Nephron (organoid): ENCODE measurements around the gene BCL2L15.

Experiments
- H3K27ac Mint-ChIP-seq, 3 experiments: 2 replicates each; pipeline ENCODE4 v1.8.0; 2020; ENCODE audit warnings: mixed read lengths in 3 of 3, mild to moderate bottlenecking in 2 of 3, moderate library complexity in 1 of 3
- H3K27me3 Mint-ChIP-seq: 2 replicates; pipeline ENCODE4 v1.8.0; 2021; ENCODE audit warnings: low read depth, mild to moderate bottlenecking, moderate library complexity, mixed read lengths
- H3K36me3 Mint-ChIP-seq: 2 replicates; pipeline ENCODE4 v1.8.0; 2020; ENCODE audit warnings: low read depth, mixed read lengths
- H3K4me1 Mint-ChIP-seq: 2 replicates; pipeline ENCODE4 v1.8.0; 2020; ENCODE audit warnings: mixed read lengths
- H3K4me3 Mint-ChIP-seq, 3 experiments: 2 replicates each; pipeline ENCODE4 v1.8.0; 2020; ENCODE audit warnings: mild to moderate bottlenecking in 3 of 3, mixed read lengths in 3 of 3, moderate library complexity in 2 of 3
- H3K9me3 Mint-ChIP-seq: 2 replicates; pipeline ENCODE4 v1.8.0; 2020; ENCODE audit warnings: mixed read lengths
- CTCF ChIP-seq, 3 experiments: fragments of 200-600 bp; sonication (generic); IDR thresholded peaks; one replicate each; pipeline ENCODE4 v1.5.0; 2021; ENCODE audit warnings: antibody characterized with exemption in 3 of 3; ENCODE audit not compliant: unreplicated experiment in 3 of 3

Gene BCL2L15

DNA sequence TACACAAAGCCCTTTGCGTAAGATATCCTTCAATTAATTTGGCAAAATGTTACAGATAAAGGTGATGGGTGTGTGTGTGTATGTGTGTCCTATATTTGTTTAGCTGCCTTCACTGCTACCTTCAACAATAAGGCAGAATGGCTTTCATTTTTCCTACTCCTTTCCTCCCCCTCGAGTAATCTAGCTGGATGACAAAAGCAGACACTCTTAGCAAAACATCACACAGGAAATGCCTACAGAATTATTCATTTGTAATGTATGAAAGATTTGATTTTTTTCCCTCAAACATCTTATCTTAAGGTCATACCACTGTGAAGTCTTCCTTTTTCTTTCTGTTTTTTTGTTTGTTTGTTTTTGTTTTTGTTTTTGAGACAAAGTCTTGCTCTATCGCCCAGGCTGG lies 26.5 kb downstream of the BCL2L15 start:
- no peaks in the 10 kb centered on the region for H3K4me1 Mint-ChIP-seq
- H3K27ac Mint-ChIP-seq, result peak overlapping the region in 2 of 3 experiments; percentile 11 to 15
- H3K9me3 Mint-ChIP-seq, result no peaks in the 10 kb centered on the region
- H3K27me3 Mint-ChIP-seq, result no peaks in the 10 kb centered on the region
- H3K4me3 Mint-ChIP-seq, result no peak overlapping the region
- TF ChIP-seq CTCF (IDR thresholded peaks at IDR 0.05; ENCODE audit: unreplicated experiment in 3 of 3), result no peak
- H3K36me3 Mint-ChIP-seq, result no peaks in the 10 kb centered on the region

DNA sequence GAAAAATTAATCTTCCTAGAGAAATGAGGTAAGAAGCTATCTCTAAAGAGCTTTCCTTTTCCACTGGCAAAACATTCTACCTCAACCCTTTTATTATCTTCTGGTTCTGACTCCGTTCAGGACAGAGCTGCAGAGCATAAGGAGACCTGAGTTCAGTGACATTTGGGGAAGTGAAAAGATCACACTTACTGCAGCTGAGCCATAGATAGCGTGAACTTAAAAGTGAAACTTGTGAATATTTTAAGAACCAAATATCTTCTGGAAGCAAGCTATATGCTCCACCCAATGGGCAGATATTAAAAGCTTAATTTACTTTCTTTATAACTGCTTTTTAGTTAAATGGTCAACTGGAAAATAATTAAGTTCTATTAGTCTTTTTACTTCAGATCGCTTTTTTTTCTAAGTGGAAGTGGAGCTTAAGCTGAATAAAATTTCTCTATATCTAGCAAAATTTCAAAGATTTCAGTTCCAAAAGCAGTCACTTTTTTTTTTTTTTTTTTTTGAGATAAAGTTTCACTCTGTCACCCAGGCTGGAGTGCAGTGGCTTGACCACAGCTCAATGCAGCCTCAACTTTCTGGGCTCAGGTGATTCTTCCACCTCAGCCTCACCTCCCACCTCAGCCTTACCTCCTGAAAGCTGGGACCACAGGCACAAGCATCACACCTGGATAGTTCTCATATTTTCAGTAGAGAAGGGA lies 27.8 kb downstream of the BCL2L15 start:
- Mint-ChIP-seq H3K27ac (no peak overlapping the region), H3K27me3 (no peaks in the 10 kb centered on the region), H3K36me3 (no peaks in the 10 kb centered on the region), H3K4me1 (no peaks in the 10 kb centered on the region), H3K4me3 (no peak overlapping the region), H3K9me3 (no peaks in the 10 kb centered on the region)
- no peak for TF ChIP-seq CTCF (IDR thresholded peaks at IDR 0.05; ENCODE audit: unreplicated experiment in 3 of 3)

DNA sequence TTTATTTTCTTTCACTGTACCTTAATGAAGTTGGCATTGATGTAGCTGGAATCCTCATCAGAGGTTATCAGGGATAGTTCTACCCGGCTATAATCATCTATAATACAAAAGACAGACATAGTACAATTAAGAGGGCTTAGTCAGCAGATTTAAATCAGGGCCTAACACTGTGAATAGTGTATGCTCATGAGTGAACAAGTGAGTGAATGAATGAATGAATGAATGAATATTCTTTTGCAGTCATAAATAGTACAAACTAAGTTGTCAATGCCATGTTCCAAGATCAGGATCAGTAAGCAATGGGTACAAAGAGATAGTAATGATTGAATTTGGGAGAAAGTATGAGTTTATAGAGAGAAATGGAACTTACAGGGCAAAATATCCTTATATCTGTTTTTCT lies 28.4 kb downstream of the BCL2L15 start:
- H3K27ac Mint-ChIP-seq, result no peak overlapping the region
- H3K9me3 Mint-ChIP-seq, result no peaks in the 10 kb centered on the region
- no peak overlapping the region for H3K4me3 Mint-ChIP-seq
- no peaks in the 10 kb centered on the region for H3K36me3 Mint-ChIP-seq
- no peaks in the 10 kb centered on the region for H3K27me3 Mint-ChIP-seq
- no peaks in the 10 kb centered on the region for H3K4me1 Mint-ChIP-seq
- no peak for TF ChIP-seq CTCF (IDR thresholded peaks at IDR 0.05; ENCODE audit: unreplicated experiment in 3 of 3)

- H3K9me3 Mint-ChIP-seq, result no peaks in the 10 kb centered on the region
- H3K4me3 Mint-ChIP-seq, result no peak overlapping the region
- H3K36me3 Mint-ChIP-seq, result no peaks in the 10 kb centered on the region
- TF ChIP-seq CTCF (IDR thresholded peaks at IDR 0.05; ENCODE audit: unreplicated experiment in 3 of 3), result no peak
- H3K27me3 Mint-ChIP-seq, result no peaks in the 10 kb centered on the region
- no peak overlapping the region for H3K27ac Mint-ChIP-seq
- no peaks in the 10 kb centered on the region for H3K4me1 Mint-ChIP-seq
These were observed 29.0 kb downstream of the BCL2L15 start for GRCh38 chr1:113858418-113858817.

DNA sequence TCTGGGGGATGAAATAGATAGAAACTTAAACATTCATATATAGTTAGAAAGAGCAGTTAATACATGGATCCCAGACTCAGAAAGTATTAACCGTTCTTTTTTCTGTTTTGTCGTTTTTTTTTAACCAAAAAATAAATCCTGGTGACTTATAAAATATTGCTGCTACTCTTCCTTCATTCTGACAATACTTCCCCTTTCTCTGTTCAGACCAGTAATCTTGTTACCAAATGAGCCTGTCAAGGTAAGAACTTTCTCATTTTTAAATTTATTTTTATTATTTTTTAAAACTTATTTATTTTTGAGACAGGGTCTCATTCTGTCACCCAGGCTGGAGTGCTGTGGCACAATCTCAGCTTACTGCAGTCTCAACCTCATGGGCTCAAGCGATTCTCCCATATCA lies 29.6 kb downstream of the BCL2L15 start:
- no peaks in the 10 kb centered on the region for H3K9me3 Mint-ChIP-seq
- H3K36me3 Mint-ChIP-seq, result no peaks in the 10 kb centered on the region
- H3K4me3 Mint-ChIP-seq, result no peak overlapping the region
- H3K27ac Mint-ChIP-seq, result no peak overlapping the region
- no peaks in the 10 kb centered on the region for H3K27me3 Mint-ChIP-seq
- H3K4me1 Mint-ChIP-seq, result no peaks in the 10 kb centered on the region
- TF ChIP-seq CTCF (IDR thresholded peaks at IDR 0.05; ENCODE audit: unreplicated experiment in 3 of 3), result no peak

GRCh38 chr1:113856401-113856790 lies 31.0 kb downstream of the BCL2L15 start:
- no peak overlapping the region for H3K4me3 Mint-ChIP-seq
- H3K27ac Mint-ChIP-seq, result no peak overlapping the region
- H3K27me3 Mint-ChIP-seq, result no peaks in the 10 kb centered on the region
- TF ChIP-seq CTCF (IDR thresholded peaks at IDR 0.05; ENCODE audit: unreplicated experiment in 3 of 3), result no peak
- no peaks in the 10 kb centered on the region for H3K9me3 Mint-ChIP-seq
- H3K4me1 Mint-ChIP-seq, result no peaks in the 10 kb centered on the region
- H3K36me3 Mint-ChIP-seq, result no peaks in the 10 kb centered on the region
